Fibroblast of pulmonary artery (primary cell): ENCODE results near the gene ZNF385C.
A peak's percentile ranks its signal among the peaks of the same experiment; 100 is the strongest.

Experiments used
- DNase-seq: peaks from one replicate; pipeline ENCODE4 v3.0.0-alpha.2; 2010; ENCODE audit warnings: low read depth
- H3K4me3 ChIP-seq: replicated peaks from 2 replicates; pipeline ENCODE4 v1.5.1; 2011; ENCODE audit warnings: low read depth, mild to moderate bottlenecking, control low read depth, low read length, moderate library complexity
- CTCF ChIP-seq: IDR thresholded peaks from 2 replicates; pipeline ENCODE4 v1.5.1; 2011; ENCODE audit warnings: mild to moderate bottlenecking, control low read depth, low read length, inconsistent platforms; ENCODE audit errors: missing control alignments

Gene ZNF385C

GRCh38 chr17:42106009-42106408, 7.7 kb upstream of the ZNF385C start:
- no peak overlapping the region for H3K4me3 ChIP-seq
- no peak for TF ChIP-seq CTCF
- DNase-seq = no peak

GRCh38 chr17:42104264-42104663, 6.0 kb upstream of the ZNF385C start:
- H3K4me3 ChIP-seq = no peak overlapping the region
- TF ChIP-seq CTCF = no peak
- DNase-seq = no peak

GRCh38 chr17:42103221-42103954, 5.1 kb upstream of the ZNF385C start:
- H3K4me3 ChIP-seq = no peak overlapping the region
- DNase-seq = no peak
- TF ChIP-seq CTCF = no peak

- H3K4me3 ChIP-seq = no peak overlapping the region
- DNase-seq = peak; percentile 76
- peak; percentile 90 for TF ChIP-seq CTCF
Observed at GRCh38 chr17:42101513-42102292, 3.4 kb upstream of the ZNF385C start.

GRCh38 chr17:42098730-42099399, 592 bp upstream of the ZNF385C start:
- DNase-seq = no peak
- TF ChIP-seq CTCF = no peak
- H3K4me3 ChIP-seq = no peak overlapping the region

GRCh38 chr17:42096360-42097111, 1.7 kb downstream of the ZNF385C start:
- no peak overlapping the region for H3K4me3 ChIP-seq
- TF ChIP-seq CTCF = no peak
- DNase-seq = no peak
